ENCODE results near the gene HADHA. TPM values are rescaled to one million over a fixed set of nuclear protein-coding genes. Genes with fewer than 3 reads are reported as not detected.

HADHA gene
- total and polyA plus RNA-seq, 5 donors from 2014 or later, result 68.8 to 140 (median 131) TPM

DNA sequence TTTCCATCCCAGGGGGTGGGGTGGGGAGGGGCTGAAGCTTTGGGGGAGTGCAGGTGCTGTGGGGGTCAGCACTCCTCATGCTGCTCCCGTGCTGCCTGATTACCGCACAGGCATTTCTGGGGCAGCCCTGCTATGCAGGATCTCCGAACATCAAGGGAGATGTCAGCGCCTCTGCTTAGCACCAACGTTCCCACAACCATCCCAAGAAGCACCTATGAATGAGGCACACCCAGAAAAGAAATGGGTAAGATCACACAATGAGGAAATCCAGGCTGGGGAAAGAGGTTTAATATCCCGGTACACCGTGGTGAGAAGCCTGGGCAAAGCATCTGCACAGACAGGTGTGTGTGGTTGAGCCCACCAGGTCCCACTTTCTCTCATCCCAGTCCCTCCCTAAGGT, 54.1 kb downstream of the HADHA start:
- no peak overlapping the region for H3K27ac ChIP-seq (ENCODE audit: insufficient read depth, low read length, poor library complexity, severe bottlenecking)
- Mint-ChIP-seq H3K27me3 (no peaks in the 10 kb centered on the region), H3K27ac (peak overlapping the region in 1 of 3 donors; percentile 69), H3K9me3 (no peaks in the 10 kb centered on the region), H3K4me1 (peaks cover 4 to 18% (median 11%) of the 10 kb centered on the region in 4 donors), H3K36me3 (peaks cover 23% of the 10 kb centered on the region), H3K4me3 (no peak overlapping the region)
- H3K4me1 ChIP-seq (ENCODE audit: control insufficient read depth, insufficient read depth, low read length, poor library complexity, severe bottlenecking), result peaks cover 7% of the 10 kb centered on the region
- no peaks in the 10 kb centered on the region for H3K27me3 ChIP-seq (ENCODE audit: control insufficient read depth, insufficient read depth, low read length)
- no peaks in the 10 kb centered on the region for H3K9me3 ChIP-seq (ENCODE audit: control insufficient read depth in 2 of 2, low read length in 2 of 2)
- no peak for ATAC-seq (ENCODE audit: low read depth in 2 of 2)
- no peak overlapping the region for H3K4me3 ChIP-seq (ENCODE audit: low read depth, low read length)
- peaks cover 51% of the 10 kb centered on the region for H3K36me3 ChIP-seq (ENCODE audit: control insufficient read depth, insufficient read depth, low read length)
- no peak for DNase-seq

- H3K36me3 ChIP-seq (ENCODE audit: control insufficient read depth, insufficient read depth, low read length), result peaks cover 45% of the 10 kb centered on the region
- no peaks in the 10 kb centered on the region for H3K9me3 ChIP-seq (ENCODE audit: control insufficient read depth in 2 of 2, low read length in 2 of 2)
- H3K9me3 Mint-ChIP-seq, result no peaks in the 10 kb centered on the region
- no peaks in the 10 kb centered on the region for H3K27me3 Mint-ChIP-seq
- H3K4me1 ChIP-seq (ENCODE audit: control insufficient read depth, insufficient read depth, low read length, poor library complexity, severe bottlenecking), result peaks cover 11% of the 10 kb centered on the region
- peaks cover 16% of the 10 kb centered on the region for H3K36me3 Mint-ChIP-seq
- H3K27me3 ChIP-seq (ENCODE audit: control insufficient read depth, insufficient read depth, low read length), result no peaks in the 10 kb centered on the region
- H3K4me1 Mint-ChIP-seq, result peaks cover 4 to 21% (median 13%) of the 10 kb centered on the region in 4 donors
- no peak for ATAC-seq (ENCODE audit: low read depth in 2 of 2)
- DNase-seq, result no peak
- H3K27ac ChIP-seq (ENCODE audit: insufficient read depth, low read length, poor library complexity, severe bottlenecking), result no peak overlapping the region
- no peak overlapping the region for H3K4me3 Mint-ChIP-seq
- H3K4me3 ChIP-seq (ENCODE audit: low read depth, low read length), result no peak overlapping the region
- no peak overlapping the region for H3K27ac Mint-ChIP-seq
These were observed 54.7 kb downstream of the HADHA start for GRCh38 chr2:26189751-26190150.

GRCh38 chr2:26189123-26189522, 55.3 kb downstream of the HADHA start:
- peaks cover 39% of the 10 kb centered on the region for H3K36me3 ChIP-seq (ENCODE audit: control insufficient read depth, insufficient read depth, low read length)
- Mint-ChIP-seq H3K36me3 (peaks cover 10% of the 10 kb centered on the region), H3K27ac (peak overlapping the region in 2 of 3 donors; percentile 41 to 52), H3K4me3 (peak overlapping the region in 1 of 4 donors; percentile 68), H3K27me3 (no peaks in the 10 kb centered on the region), H3K9me3 (no peaks in the 10 kb centered on the region), H3K4me1 (peaks cover 4 to 21% (median 13%) of the 10 kb centered on the region in 4 donors)
- no peaks in the 10 kb centered on the region for H3K9me3 ChIP-seq (ENCODE audit: control insufficient read depth in 2 of 2, low read length in 2 of 2)
- H3K4me3 ChIP-seq (ENCODE audit: low read depth, low read length), result no peak overlapping the region
- DNase-seq (no peak), ATAC-seq (ENCODE audit: low read depth in 2 of 2) (no peak)
- no peak overlapping the region for H3K27ac ChIP-seq (ENCODE audit: insufficient read depth, low read length, poor library complexity, severe bottlenecking)
- no peaks in the 10 kb centered on the region for H3K27me3 ChIP-seq (ENCODE audit: control insufficient read depth, insufficient read depth, low read length)
- peaks cover 14% of the 10 kb centered on the region for H3K4me1 ChIP-seq (ENCODE audit: control insufficient read depth, insufficient read depth, low read length, poor library complexity, severe bottlenecking)

GRCh38 chr2:26187537-26188104, 56.8 kb downstream of the HADHA start:
- Histone ChIP-seq H3K27me3 (ENCODE audit: control insufficient read depth, insufficient read depth, low read length) (no peaks in the 10 kb centered on the region), H3K9me3 (ENCODE audit: control insufficient read depth in 2 of 2, low read length in 2 of 2) (no peaks in the 10 kb centered on the region), H3K27ac (ENCODE audit: insufficient read depth, low read length, poor library complexity, severe bottlenecking) (no peak overlapping the region), H3K4me3 (ENCODE audit: low read depth, low read length) (no peak overlapping the region), H3K36me3 (ENCODE audit: control insufficient read depth, insufficient read depth, low read length) (peaks cover 24% of the 10 kb centered on the region), H3K4me1 (ENCODE audit: control insufficient read depth, insufficient read depth, low read length, poor library complexity, severe bottlenecking) (peaks cover 14% of the 10 kb centered on the region)
- DNase-seq (no peak), ATAC-seq (ENCODE audit: low read depth in 2 of 2) (no peak)
- Mint-ChIP-seq H3K27ac (no peak overlapping the region), H3K27me3 (peaks cover 8% of the 10 kb centered on the region), H3K4me1 (peaks cover 4 to 29% (median 18%) of the 10 kb centered on the region in 4 donors), H3K36me3 (peaks cover 8% of the 10 kb centered on the region), H3K4me3 (peak overlapping the region in 2 of 4 donors; percentile 25 to 84), H3K9me3 (no peaks in the 10 kb centered on the region)

DNA sequence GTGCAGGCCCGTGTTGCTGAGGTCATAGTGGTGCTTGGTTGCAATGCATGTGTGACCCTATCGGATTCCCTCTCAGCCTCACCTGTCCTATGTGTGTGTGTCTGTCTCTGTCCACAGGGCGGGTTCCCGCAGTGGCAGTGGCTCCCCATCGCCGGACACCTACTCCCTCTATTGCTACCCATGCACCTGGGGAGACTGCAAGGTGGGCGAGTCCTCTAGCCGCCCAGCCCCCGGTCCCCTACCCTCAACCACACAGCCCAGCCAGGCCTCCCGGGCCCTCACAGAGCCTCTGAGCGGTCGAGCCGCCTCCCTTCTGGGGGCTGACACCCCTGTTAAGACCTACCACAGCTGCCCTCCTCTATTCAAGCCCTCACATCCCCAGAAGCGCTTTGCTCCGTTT, 57.3 kb downstream of the HADHA start:
- no peak for ATAC-seq (ENCODE audit: low read depth in 2 of 2)
- Histone ChIP-seq H3K9me3 (ENCODE audit: control insufficient read depth in 2 of 2, low read length in 2 of 2) (no peaks in the 10 kb centered on the region), H3K27me3 (ENCODE audit: control insufficient read depth, insufficient read depth, low read length) (no peaks in the 10 kb centered on the region), H3K27ac (ENCODE audit: insufficient read depth, low read length, poor library complexity, severe bottlenecking) (no peak overlapping the region), H3K4me3 (ENCODE audit: low read depth, low read length) (no peak overlapping the region), H3K36me3 (ENCODE audit: control insufficient read depth, insufficient read depth, low read length) (peaks cover 21% of the 10 kb centered on the region), H3K4me1 (ENCODE audit: control insufficient read depth, insufficient read depth, low read length, poor library complexity, severe bottlenecking) (peaks cover 14% of the 10 kb centered on the region)
- no peak for DNase-seq
- H3K9me3 Mint-ChIP-seq, result no peaks in the 10 kb centered on the region
- peaks cover 8% of the 10 kb centered on the region for H3K36me3 Mint-ChIP-seq
- H3K27me3 Mint-ChIP-seq, result peaks cover 8% of the 10 kb centered on the region
- peaks cover 4 to 29% (median 18%) of the 10 kb centered on the region in 4 donors for H3K4me1 Mint-ChIP-seq
- H3K27ac Mint-ChIP-seq, result peak overlapping the region in 2 of 3 donors; percentile 47 to 72
- peak overlapping the region in 1 of 4 donors; percentile 65 for H3K4me3 Mint-ChIP-seq

DNA sequence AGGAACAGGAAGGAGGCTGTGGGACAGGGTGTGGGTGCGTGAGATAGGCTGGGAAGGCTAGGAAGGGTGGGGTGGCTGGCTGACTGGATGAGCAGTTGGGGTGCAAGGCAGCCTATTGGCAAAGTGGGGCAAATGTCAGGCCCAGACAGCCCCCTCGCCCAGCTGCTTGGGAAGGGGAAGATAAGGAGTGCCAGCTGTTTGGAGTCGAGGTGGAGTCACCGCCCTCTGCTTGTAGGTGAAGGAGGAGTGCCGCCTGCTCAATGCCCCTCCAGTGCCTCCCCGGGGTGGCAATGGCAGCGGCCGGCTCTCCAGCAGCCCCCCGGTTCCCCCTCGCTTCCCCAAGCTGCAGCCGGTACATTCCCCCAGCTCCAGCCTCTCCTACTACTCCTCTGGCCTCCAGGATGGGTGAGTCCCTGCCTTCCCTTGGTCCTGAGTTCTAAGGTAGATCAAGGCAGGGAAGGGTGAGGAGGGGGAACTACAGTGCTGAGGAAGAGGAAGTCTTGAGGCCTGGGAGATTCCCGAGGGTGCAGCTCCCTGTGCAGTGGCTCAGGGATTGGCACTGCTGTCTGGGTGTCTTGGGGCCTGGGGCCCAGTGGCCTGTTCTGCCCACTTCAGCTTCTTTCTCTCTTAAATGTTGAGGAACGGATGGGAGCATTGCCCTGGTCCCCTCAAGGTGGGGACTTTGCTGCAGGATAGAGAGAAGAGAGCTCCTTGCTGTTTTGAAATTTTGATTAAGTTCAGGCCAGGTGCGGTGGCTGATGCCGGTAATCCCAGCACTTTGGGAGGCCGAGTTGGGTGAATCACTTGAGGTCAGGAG, 58.3 kb downstream of the HADHA start:
- Mint-ChIP-seq H3K27me3 (peaks cover 14% of the 10 kb centered on the region), H3K4me3 (peak overlapping the region; percentile 63 to 87 (median 82)), H3K27ac (peak overlapping the region; percentile 20 to 47 (median 20)), H3K9me3 (no peaks in the 10 kb centered on the region), H3K36me3 (no peaks in the 10 kb centered on the region), H3K4me1 (peaks cover 4 to 29% (median 18%) of the 10 kb centered on the region in 4 donors)
- ATAC-seq (ENCODE audit: low read depth in 2 of 2) (no peak), DNase-seq (no peak)
- Histone ChIP-seq H3K27me3 (ENCODE audit: control insufficient read depth, insufficient read depth, low read length) (no peaks in the 10 kb centered on the region), H3K9me3 (ENCODE audit: control insufficient read depth in 2 of 2, low read length in 2 of 2) (no peaks in the 10 kb centered on the region), H3K4me3 (ENCODE audit: low read depth, low read length) (peak overlapping the region; percentile 27), H3K36me3 (ENCODE audit: control insufficient read depth, insufficient read depth, low read length) (peaks cover 11% of the 10 kb centered on the region), H3K27ac (ENCODE audit: insufficient read depth, low read length, poor library complexity, severe bottlenecking) (no peak overlapping the region), H3K4me1 (ENCODE audit: control insufficient read depth, insufficient read depth, low read length, poor library complexity, severe bottlenecking) (peaks cover 14% of the 10 kb centered on the region)

DNA sequence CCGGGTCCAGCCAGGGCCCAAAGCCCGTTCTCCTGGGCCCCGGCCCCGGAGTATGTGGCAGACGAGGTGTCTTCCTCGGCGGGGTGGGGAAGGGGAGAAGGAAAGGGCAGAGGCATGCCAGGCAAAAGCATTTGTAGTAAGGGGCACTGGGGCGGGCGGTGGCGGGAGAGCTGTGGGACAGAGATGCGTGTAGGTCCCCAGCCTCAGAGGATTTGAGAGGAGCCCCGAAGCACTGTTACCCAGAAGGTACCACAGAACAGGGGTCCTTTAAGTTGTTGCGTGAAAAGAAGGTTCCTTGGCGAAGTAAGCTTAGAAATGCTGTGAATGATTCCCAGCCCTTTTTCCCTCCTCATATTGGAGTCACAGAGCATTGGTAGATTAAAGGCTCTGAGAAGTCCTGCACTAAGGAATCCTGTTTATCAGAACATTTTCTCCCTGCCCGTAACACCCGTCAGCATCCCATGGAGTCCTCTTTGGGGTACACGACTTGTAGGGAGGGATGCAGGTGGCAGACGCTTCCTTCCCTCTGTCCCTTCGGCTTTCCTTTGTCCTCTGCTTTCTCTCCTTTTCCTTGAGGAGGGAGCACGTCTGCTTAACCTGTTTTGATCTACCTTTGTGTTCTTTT, 59.0 kb downstream of the HADHA start:
- Histone ChIP-seq H3K4me1 (ENCODE audit: control insufficient read depth, insufficient read depth, low read length, poor library complexity, severe bottlenecking) (peaks cover 14% of the 10 kb centered on the region), H3K27me3 (ENCODE audit: control insufficient read depth, insufficient read depth, low read length) (no peaks in the 10 kb centered on the region), H3K4me3 (ENCODE audit: low read depth, low read length) (peak overlapping the region; percentile 27), H3K9me3 (ENCODE audit: control insufficient read depth in 2 of 2, low read length in 2 of 2) (no peaks in the 10 kb centered on the region), H3K27ac (ENCODE audit: insufficient read depth, low read length, poor library complexity, severe bottlenecking) (peak overlapping the region; percentile 55), H3K36me3 (ENCODE audit: control insufficient read depth, insufficient read depth, low read length) (peaks cover 4% of the 10 kb centered on the region)
- Mint-ChIP-seq H3K4me3 (peak overlapping the region; percentile 79 to 88 (median 86)), H3K27me3 (peaks cover 17% of the 10 kb centered on the region), H3K4me1 (peaks cover 4 to 29% (median 19%) of the 10 kb centered on the region in 4 donors), H3K27ac (peak overlapping the region; percentile 60 to 80 (median 76)), H3K9me3 (no peaks in the 10 kb centered on the region), H3K36me3 (no peaks in the 10 kb centered on the region)
- no peak for DNase-seq
- ATAC-seq (ENCODE audit: low read depth in 2 of 2), result no peak

All from CD4-positive, CD25-positive, alpha-beta regulatory T cell (primary cell).